ENCODE measurements around the gene RGS14. TPM values are rescaled to one million over a fixed set of nuclear protein-coding genes. Genes with fewer than 3 reads are reported as not detected.

Gene RGS14
- 7.2 and 7.9 TPM in 2 replicates for total RNA-seq

GRCh38 chr5:177357459-177358351 lies at the start of gene RGS14:
RGS14 (plus strand) TSS chr5:177357924; CDS start chr5:177358025, 101 bp downstream.

GRCh38 chr5:177311723-177312648 lies 45.7 kb upstream of the RGS14 start, which contains the start of gene MXD3:
MXD3 (minus strand) TSS chr5:177311898; CDS start chr5:177311830, 68 bp downstream.

GRCh38 chr5:177351392-177352329 lies 6.1 kb upstream of the RGS14 start, which contains the start of gene LMAN2:
LMAN2 (minus strand) TSS chr5:177351668; CDS start chr5:177351647, 21 bp downstream.

GRCh38 chr5:177384134-177384533 lies 26.4 kb downstream of the RGS14 start, which contains the start of gene SLC34A1:
SLC34A1 (plus strand) TSS chr5:177384434; CDS start chr5:177385742, 1,308 bp downstream.

GRCh38 chr5:177399997-177400868 lies 42.5 kb downstream of the RGS14 start, which contains the start of gene PFN3:
PFN3 (minus strand) TSS chr5:177400661; CDS start chr5:177400576, 85 bp downstream.

GRCh38 chr5:177409043-177409801 lies 51.5 kb downstream of the RGS14 start, which contains the start of gene F12:
F12 (minus strand) TSS chr5:177409564; CDS start chr5:177409527, 37 bp downstream.

Other genes with a start within 250 kb of the RGS14 start
- 25.9 and 28.7 TPM in 2 replicates for gene NSD1, start 224.2 kb upstream of the RGS14 start, total RNA-seq
- gene RAB24, start 54.2 kb upstream of the RGS14 start, total RNA-seq, result 21.7 and 27.0 TPM in 2 replicates
- 237 TPM in 2 replicates for gene PRELID1, start 54.1 kb upstream of the RGS14 start, total RNA-seq
- gene MXD3, start 46.0 kb upstream of the RGS14 start, total RNA-seq, result 32.0 and 68.0 TPM in 2 replicates
- 259 and 320 TPM in 2 replicates for gene LMAN2, start 6.3 kb upstream of the RGS14 start, total RNA-seq
- not detected in 2 replicates for gene SLC34A1, start 26.5 kb downstream of the RGS14 start, total RNA-seq
- gene PFN3, start 42.7 kb downstream of the RGS14 start, total RNA-seq, result not detected in 2 replicates
- gene F12, start 51.6 kb downstream of the RGS14 start, total RNA-seq, result 0.89 and 1.4 TPM in 2 replicates
- gene GRK6, start 68.8 kb downstream of the RGS14 start, total RNA-seq, result 47.7 TPM in 2 replicates
- gene PRR7, start 88.9 kb downstream of the RGS14 start, total RNA-seq, result 12.1 and 18.9 TPM in 2 replicates
- gene DBN1, start 115.7 kb downstream of the RGS14 start, total RNA-seq, result 243 and 248 TPM in 2 replicates
- 167 and 210 TPM in 2 replicates for gene PDLIM7, start 139.7 kb downstream of the RGS14 start, total RNA-seq
- 3.2 and 4.4 TPM in 2 replicates for gene DOK3, start 151.9 kb downstream of the RGS14 start, total RNA-seq
- 106 and 138 TPM in 2 replicates for gene DDX41, start 159.0 kb downstream of the RGS14 start, total RNA-seq
- 19.7 and 20.1 TPM in 2 replicates for gene FAM193B, start 196.6 kb downstream of the RGS14 start, total RNA-seq
- gene TMED9, start 234.3 kb downstream of the RGS14 start, total RNA-seq, result 154 and 179 TPM in 2 replicates
- gene B4GALT7, start 242.2 kb downstream of the RGS14 start, total RNA-seq, result 36.5 and 36.7 TPM in 2 replicates

All from mammary microvascular endothelial cell (primary cell).